KBM-7 (cell line): ENCODE data around the gene PFN3.
A peak's percentile ranks its signal among the peaks of the same experiment; 100 is the strongest.

Source experiments
- DNase-seq: peaks from one replicate; pipeline ENCODE4 v3.0.0-alpha.2; 2015
- in situ Hi-C: fragments of 300-500 bp; cut with MboI; formaldehyde crosslinking; loops from 2 replicates; pipeline ENCODE4 v1.14.3; 2020; ENCODE audit warnings: low sequenced_read_pairs, low pct_unique_long_range_greater_than_20kb, mixed read lengths

The PFN3 gene

GRCh38 chr5:177403102-177403791 is 2.8 kb upstream of the PFN3 start:
- DNase-seq, result no peak
- in situ Hi-C loops, result no loop called here

- in situ Hi-C loops, result no loop called here
- no peak for DNase-seq
Observed at GRCh38 chr5:177402271-177403043, 2.0 kb upstream of the PFN3 start.

DNA sequence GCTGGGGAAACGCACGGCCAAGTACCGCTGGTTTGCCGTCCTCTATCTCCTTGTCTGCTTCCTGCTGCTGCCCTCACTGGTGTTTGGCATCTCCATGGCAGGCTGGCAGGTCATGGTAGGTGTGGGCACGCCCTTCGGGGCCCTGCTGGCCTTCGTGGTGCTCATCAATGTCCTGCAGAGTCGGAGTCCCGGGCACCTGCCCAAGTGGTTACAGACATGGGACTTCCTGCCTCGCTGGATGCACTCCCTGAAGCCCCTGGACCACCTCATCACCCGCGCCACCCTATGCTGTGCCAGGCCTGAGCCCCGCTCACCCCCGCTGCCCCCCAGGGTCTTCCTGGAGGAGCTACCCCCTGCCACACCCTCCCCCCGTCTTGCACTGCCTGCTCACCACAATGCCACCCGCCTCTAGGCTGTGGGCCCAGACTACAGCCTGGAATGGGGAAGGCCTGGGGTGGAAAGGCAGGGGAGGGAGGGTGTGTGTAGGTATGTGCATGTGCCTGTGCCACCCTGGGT is 2.5 kb downstream of the PFN3 start:
- in situ Hi-C loops, result no loop called here
- DNase-seq, result no peak

GRCh38 chr5:177396807-177397206 is 3.7 kb downstream of the PFN3 start:
- DNase-seq, result no peak
- in situ Hi-C loops, result no loop called here

DNA sequence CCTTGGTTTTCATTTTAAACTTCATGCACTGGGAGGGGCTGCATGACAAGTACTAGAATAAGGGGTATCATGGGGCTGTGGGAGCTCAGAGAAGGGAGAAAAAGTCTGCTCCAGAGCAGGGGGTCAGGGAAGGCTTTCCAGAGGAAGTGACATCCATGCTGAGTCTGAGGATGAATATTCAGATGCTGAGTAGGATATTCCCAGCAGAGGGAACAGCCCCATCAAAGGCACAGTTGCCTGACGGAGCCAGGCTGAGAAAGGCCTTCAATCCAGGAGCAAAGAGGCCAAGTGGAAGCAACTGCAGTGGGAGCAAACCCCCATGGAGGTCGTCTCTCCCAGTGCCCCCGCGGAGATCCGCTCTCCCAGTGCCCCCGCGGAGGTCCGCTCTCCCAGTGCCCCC is 4.4 kb downstream of the PFN3 start:
- in situ Hi-C loops, result no loop called here
- no peak for DNase-seq

DNA sequence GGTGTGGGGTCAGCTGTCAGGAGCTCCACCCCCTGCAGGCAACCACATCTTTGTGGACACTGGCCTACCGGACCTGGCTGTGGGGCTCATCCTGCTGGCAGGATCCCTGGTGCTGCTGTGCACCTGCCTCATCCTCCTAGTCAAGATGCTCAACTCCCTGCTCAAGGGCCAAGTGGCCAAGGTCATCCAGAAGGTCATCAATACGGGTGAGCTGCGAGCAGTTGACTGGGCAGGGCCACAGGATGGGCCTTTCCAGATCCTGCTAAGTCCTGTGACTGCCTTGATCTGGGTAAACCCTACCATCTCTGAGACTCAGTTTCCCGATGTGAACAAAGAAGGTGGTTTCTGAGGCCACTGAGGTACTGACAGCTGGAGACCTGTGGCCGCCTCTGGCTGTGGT is 6.5 kb downstream of the PFN3 start:
- in situ Hi-C loops, result no loop called here
- DNase-seq, result no peak

DNA sequence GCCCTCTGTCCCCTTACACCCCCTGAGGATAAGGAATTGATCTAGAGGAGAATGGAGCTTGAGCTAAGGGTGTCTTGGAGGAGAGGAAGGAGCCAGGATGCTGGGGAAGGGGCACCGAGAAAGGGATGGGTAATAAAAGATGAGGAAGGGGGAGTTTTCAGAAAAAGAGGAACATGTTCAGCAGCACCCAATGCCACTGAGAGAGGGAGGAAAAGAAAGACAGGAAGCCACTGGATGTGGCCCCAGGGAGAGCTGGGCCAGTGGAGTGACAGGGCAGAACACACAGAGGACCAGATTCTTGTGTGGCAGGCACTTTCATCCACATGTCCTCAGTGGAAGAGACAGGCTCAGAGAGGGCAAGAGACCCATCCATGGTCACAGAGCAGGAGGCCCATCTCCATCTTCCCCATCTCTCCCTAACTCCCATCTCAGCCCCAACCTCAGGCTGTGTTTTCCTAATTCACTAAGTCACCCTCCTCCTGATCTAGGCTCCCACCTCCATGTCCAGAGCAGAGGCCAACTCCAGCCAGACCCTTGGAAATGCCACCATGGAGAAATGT is 7.2 kb downstream of the PFN3 start:
- in situ Hi-C loops, result no loop called here
- peak; percentile 74 for DNase-seq

DNA sequence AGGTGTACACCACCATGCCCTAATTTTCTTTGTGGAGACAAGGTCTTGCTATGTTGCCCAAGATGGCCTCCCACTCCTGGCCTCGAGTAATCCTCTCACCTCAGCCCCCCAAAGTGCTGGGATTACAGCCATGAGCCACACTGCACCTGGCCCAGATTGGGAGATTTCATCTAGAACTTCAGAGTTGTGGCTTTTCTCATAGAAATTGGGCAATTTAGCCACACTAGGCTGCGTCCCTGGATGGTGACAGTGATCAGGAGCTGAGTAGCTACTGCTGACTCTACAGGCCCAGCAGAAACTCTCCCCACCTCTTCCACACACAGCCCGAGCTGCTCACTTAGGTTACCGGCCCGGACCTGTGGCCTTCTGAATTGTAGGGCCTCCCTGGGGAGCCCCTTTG is 7.7 kb downstream of the PFN3 start:
- no peak for DNase-seq
- in situ Hi-C loops, result no loop called here

DNA sequence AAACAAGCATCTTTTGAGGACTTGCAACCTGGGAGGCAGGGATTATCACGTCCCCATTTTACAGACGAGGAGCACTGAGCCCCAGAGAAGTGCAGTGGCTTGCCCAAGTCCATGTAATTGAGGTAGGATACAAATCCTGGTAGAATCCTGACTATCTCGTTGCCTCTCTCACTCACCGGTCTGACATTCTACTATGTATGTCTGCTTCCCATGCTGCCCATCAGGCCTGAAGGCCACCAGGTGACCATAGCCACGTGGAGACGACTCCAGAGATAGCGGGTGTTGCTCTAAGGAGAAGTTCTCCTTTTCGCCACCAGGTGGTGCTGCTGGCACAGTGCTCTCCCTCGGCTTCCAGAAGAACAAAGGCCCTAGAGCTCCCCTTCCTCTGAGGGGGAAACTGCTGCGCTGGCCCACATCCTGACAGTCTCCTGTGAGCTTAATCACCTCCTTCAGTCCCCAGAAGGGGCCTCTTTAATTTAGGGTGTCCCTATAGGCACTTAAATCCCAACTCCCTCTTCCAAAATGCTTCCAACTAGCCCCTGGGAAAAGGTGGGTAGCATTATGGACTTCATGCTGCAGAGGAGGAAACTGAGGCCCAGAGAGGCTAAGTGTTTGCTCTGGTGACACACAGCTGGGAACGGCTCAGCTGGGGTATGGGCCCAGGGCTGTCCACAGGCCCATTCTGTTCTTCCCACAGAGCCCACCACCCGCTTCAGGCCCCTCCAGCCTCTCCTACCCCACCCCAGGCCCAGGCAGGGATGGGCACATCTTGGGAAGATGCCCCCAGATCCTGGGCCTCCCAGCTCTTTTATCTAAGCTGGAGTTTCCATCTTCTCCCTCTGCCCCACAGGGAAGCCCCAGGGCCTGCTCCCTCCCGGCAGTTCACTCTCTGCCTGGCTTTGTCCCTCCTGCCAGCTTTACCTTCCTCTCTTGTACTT is 9.8 kb downstream of the PFN3 start:
- DNase-seq, result peak; percentile 93
- in situ Hi-C loops, result no loop called here

DNA sequence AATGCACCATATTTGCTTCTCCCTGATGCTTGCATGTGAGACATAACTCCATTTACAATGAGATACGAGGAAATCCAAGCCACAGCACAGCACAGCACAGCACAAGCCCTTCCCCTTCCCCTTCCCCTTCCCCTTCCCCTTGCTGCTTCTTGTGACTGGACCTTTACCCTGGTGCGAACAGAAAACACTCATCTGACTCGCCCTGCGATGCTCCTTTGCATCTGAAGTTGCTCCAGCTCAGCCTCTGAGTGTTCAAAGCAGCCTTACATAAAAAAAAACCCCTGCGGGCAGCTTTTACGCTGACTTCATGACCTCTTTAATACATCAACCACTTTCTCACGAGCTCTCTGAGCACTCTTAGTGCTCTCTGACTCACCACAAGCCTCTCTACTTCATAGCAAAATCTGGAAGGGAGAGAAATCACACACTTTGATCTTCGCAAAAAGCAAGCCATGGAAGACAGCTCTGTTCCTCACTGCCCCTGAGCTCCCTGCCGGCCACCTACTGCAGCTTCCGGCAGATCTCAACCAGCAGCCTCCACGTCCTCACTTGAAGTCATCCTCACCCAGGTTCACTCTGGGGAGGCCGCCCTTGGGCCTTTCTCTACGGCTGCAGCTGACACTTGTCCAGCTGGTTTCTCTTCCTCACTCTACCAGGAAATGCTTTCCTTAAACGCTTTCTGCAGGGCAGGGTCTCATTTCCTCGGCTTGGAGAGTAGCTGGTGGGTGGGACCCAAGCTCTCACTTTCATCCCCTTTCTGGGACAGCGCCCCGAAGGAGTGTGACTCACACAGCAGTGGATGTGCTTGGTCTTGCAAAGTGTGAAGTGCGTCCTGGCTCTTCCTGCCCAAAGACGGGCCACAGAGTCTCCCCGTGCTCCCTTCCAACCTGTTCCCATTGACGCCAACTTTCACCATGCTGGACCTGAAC is 11.0 kb downstream of the PFN3 start:
- in situ Hi-C loops, result no loop called here
- no peak for DNase-seq

GRCh38 chr5:177388521-177389052 is 11.9 kb downstream of the PFN3 start:
- DNase-seq, result no peak
- in situ Hi-C loops, result no loop called here

GRCh38 chr5:177387405-177387804 is 13.1 kb downstream of the PFN3 start:
- in situ Hi-C loops, result no loop called here
- DNase-seq, result no peak

GRCh38 chr5:177386542-177386941 is 13.9 kb downstream of the PFN3 start:
- DNase-seq, result no peak
- in situ Hi-C loops, result no loop called here

DNA sequence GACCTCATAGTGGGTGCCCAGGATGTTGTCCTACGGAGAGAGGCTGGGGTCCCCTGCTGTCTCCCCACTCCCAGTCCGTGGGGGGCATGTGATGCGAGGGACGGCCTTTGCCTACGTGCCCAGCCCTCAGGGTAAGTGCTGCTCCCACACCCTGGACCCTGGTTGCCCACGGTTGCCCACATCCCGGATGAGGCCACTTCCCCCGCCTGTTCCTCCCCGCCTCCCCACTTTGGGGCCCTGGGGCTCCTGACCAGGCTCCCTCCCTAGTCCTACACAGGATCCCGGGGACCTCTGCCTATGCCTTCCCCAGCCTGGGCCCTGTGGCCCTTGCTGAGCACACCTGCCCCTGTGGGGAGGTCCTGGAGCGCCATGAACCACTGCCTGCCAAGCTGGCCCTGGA is 14.7 kb downstream of the PFN3 start:
- in situ Hi-C loops, result no loop called here
- DNase-seq, result no peak

DNA sequence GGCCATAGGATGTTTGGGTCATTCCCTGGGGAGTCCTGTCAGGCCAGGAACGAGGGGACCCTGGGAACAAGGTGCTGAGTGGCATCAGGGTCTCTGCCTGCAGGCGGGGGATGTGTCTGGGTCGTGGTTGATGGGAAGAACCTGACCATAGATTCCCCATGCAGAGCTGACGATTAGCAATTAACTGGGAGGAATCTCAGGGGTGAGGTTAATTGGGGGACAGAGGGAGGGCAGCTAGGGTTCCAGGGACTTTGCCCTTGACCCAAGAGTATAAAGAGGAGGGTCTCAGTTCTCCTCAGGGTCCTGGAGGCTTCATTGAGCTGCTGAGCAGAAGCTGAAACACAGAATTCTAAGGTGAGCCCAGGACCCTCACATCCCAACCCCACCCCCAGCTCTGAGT is 16.3 kb downstream of the PFN3 start, which contains the start of gene SLC34A1:
SLC34A1 (plus strand) TSS at position 301 of the 400 bp plus-strand sequence. CDS start 1,308 bp downstream, outside the sequence.
- no peak for DNase-seq
- in situ Hi-C loops, result no loop called here

DNA sequence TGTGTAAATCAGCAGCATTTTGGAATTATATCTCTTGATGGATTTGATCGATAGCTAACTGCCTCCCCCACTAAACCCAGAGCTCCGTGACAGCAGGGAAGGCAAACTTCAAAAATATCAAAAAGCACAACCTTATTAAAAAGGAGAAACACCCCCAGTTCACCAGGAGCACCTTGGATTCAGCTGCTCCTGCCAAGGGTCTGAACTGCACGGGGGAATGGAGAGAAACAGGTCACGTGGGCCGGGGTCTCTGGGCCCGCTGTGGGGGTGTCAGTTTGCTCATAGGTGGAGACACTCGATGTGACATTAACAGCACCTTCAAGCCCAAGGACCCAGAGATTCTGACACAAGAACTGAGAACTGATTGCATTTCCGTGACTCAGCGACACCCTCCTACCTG is 17.3 kb downstream of the PFN3 start:
- DNase-seq, result no peak
- in situ Hi-C loops, result no loop called here

DNA sequence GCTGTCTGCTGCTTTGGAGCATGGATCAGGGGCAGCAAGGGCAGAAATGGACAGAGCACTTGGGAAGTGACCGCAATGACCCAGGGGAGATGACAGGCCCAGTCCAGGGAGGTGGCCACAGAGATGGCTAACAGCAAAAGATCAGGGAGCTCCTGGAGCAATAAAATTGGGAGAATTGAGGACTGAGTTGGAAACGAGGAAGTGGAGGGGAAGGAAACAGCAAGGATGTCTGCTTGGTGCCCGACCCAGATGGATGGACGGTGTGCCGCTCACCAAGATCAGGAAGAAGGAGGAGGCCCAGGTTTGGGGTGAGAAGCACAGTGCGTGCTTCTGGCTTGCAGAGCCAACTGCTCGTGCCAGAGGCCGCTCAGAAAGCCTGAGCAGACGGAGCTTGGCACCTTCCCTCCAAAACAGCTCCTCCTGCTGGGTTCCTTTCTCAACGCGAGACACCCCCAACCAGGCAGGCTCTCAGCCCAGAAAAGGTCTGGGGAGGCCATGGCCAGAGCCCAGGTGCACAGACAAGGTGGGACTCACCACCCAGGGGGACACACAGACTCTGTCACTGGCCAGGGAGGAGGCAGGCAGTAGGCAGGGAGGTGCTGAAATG is 17.9 kb downstream of the PFN3 start:
- in situ Hi-C loops, result no loop called here
- DNase-seq, result peak; percentile 64

DNA sequence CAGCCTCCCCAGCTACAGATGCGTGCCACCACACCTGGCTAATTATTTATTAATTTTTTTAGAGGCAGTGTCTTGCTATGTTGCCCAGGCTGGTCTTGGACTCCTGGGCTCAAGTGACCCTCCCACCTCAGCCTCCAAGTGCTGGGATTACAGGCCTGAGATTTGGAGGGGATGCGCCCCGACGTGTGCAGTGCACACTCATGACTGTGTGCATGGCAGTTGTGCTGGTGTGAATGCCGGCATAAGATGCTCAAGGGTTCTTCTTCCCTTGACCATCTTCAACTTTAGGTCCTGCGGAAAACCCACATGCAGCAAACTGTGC is 19.7 kb downstream of the PFN3 start:
- no peak for DNase-seq
- in situ Hi-C loops, result no loop called here
